HG03354 (cell line): ENCODE measurements around the gene VDAC2.
A peak's percentile ranks its signal among the peaks of the same experiment; 100 is the strongest.

ENCODE experiments used
- ATAC-seq: cut with Tn5 transposase; IDR thresholded peaks from one replicate; pipeline ENCODE4 v1.9.1; 2021; ENCODE audit warnings: mild to moderate bottlenecking; ENCODE audit not compliant: unreplicated experiment, poor library complexity, severe bottlenecking

The VDAC2 gene

DNA sequence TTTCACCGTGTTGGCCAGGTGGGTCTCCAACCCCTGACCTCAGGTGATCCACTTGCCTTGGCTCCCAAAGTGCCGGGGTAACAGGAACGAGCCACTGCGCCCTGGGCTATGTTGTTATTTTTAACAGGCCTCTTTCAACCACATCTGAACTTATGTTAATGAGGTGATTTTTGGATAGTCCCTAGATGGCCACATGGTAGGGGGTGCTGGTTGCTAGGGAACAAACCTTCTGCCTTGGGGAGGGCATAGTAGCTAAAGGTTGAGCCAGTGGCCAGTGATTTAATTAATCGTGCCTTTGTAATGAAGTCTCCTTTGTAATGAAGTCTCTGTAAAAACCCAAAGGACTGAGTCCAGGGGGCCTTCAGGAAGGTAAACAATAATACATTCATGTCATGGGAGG lies 16.1 kb downstream of the VDAC2 start:
- ATAC-seq: no peak

DNA sequence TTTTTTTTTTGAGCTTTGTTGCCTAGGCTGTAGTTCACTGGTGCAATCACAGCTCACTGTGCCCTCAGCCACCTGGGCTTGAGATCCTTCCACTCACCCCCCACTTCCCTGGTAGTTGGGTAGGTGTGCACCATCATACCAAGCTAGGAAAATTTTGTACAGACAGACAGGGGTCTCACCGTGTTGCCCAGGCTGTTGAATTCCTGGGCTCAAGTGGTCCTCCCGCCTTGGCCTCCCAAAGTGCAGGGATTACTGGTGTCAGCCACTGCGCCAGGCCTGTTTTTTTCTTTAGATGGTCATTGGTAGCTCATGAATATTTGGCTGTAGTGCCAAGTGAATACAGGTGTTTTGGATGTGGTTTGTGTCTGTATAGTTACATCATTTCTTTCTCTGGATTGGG lies 17.7 kb downstream of the VDAC2 start:
- ATAC-seq: no peak

DNA sequence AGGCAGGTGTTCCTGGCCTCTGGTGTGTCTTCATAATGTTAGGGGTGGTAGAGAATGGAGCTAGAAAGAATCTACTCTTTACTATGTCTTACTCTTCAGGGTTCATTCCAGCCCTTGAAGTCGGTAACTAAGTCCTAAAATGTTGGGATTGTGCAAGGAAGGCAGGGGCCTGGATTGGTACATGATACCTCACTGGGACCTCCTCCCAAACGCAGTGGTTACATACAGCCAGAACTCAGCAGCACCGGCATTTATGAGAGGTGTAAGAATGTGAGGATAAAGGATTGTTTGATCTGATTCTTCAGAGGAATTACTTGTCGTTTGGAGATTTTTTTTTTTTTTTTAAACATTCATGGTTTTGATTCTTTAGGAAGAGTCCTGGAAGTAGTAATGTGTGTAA lies 18.2 kb downstream of the VDAC2 start:
- ATAC-seq: no peak

DNA sequence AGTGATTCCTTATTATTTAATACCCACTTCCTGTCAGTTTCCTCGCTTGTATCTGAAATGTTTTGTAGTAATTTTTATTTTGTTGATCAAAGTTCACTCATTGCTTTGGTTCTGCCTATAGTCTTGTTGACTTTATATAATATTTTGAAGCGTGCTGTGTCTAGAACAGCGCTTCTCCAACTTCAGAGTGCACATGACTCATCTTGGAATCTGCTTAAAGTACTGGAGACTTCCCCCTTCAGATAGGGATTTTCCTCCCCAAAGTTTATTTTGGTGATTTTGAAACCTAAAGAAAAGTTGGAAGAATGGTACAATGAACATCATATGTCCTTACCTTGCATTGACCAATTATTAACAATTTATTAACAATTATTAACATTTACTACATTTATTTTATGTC lies 19.4 kb downstream of the VDAC2 start:
- ATAC-seq: no peak

DNA sequence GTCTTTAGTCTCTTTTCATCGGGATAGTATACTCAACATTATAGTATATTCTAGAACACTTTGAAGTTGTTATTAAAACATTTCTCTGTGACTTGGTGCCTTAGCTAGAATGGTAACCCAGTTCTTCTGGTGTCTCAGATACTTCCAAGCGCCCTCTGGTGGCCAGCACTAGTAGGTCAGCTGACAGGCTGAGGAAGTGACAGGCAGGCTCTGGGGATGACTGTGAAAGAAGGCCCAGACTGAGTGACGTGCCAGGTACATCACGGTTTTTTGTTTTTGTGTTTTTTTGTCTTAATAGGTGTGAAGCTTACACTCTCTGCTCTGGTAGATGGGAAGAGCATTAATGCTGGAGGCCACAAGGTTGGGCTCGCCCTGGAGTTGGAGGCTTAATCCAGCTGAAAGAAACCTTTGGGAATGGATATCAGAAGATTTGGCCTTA lies 20.0 kb downstream of the VDAC2 start:
- ATAC-seq: peak; percentile 37

DNA sequence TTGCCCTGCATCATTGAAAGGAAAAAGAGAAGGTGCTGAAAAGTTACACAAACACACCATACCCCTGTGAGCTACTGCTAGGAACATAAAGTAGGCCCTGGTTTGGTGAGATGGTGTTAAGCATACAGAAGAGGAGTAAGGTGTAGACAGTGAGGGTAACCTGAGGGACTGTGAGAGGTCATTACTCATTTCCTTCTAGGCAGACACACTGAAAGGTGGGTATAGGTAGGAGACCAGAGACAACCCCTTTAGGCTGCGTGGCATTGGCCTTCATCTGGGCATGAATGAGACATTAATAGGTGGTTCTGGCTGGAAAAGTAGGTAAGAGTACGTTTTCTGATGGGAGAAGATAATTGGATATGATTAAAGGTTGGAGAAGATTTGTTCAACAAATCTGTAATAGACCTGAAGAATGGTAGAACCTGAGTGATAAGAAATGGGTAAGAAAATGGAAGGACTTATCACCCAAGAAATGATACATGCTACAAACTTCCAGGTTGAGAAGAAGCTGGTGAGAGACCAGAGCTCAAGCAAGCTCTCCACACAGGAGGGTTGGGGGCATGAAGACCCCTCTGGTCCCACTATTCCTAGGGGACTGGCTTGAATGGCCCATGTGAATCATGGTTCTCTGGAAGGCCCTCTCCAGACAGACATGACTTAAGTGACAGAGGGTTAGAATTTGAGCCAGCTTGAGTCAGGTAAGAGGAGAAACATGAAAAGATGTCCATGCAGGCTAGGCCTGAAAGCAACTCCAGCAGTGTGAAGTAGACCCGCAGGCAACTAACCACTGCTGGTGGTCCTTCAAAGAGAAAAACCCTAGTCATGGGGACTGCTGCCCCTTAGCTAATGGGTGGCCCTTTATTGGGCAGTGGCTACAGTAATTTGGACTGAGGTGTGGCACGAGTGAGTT lies 21.3 kb downstream of the VDAC2 start:
- no peak for ATAC-seq

DNA sequence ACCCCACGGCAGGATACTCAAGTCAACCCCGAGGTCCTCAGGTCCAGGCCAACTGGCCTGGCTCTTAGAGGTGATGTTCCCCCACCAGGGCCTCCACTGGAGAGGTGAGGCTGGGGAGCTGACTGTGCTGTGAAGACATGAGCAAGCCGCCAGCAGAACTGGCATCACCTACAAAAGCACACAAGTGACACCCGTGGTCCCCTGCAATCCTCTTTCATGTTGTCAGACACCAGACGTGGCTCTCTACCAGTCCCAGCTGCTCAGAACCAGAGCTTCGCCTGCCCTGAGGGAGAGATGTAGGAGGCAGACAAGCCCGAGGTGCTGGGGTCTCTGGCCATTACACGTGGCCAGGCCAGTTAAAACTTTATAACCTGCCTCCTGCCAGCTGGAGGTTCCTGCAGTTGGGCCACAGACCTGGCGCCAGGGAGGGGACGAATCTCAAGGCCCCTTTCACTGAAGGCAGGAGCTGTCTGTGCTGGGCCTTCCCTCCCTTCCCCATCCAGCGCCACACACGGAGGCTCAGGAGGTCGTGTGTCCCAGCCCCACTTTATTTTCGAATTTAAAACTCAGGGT lies 22.9 kb downstream of the VDAC2 start:
- no peak for ATAC-seq

- peak; percentile 52 for ATAC-seq
Observed at GRCh38 chr10:75234017-75234682, 23.6 kb downstream of the VDAC2 start.

DNA sequence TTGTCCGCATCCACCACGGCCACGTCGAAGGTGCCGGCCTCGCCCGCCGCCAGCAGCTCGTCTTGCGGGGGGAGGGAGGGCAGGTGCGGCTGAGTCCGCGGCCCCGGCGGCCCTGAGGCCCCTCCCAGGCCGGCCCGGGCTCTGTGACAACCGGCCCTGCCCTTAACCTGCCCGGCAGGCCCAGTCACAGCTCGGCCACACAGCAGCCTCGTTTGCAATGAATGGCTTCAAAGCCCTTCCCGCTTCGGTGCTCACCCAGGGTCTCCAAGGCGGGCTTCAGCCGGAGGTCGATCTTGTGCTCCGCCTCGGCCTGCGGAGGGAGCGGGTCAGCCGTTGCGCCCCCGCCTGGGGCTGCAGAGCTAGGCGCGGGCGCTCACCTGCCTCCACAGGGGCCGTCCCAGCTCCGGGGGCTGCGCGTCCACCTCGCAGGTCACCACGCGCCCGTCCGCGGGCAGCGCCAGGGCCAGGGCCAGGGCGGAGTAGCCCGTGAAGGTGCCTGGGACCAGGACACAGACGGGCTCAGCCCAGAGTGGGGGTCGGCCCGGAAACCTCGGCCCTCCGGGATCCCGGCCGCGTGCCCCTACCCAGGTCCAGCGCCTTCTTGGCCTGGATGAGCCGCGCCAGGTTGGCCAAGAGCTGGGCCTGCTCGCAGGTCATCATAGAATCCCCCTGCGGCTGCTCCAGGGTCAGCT lies 24.2 kb downstream of the VDAC2 start:
- ATAC-seq: peak; percentile 5

DNA sequence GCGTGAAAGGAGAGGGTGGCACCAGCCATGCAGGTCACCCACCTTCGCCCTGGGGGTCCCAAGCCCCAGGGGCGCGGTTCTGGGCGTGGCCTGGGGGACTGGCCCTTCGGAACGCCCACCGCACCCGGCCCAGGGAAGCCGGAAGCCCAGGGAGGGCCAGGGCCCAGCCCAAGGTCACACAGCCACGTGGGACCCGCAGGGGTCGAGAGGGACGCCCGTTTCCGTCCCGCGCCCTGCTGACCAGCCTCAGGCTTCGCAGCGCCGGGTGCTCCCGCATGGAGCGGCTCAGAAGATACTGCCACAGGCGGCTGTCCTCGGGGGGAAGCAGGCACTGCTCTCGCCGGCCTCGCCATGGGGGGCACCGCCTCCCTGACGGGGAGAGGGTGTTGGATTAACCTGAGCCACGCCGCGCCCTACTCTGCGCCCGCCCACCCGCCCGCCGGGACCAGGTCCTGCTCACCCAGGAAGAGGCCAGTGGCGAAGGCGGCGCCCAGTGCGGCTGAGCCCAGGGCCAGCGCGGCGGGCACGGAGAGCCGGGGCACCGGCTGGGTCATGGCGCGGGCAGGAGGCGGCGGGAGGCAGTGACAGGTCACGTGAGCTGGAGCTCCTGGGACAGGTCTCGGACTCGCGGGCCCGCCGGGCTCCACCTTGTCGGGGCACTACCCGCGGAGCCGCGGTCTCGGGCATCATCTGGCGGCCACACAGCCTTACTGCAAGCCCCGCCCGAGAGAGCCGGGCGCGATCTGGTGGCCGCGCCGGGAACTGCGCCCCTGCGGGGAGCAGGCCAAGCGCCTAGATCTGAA lies 25.0 kb downstream of the VDAC2 start, which contains the start of gene COMTD1:
Gene COMTD1 (minus strand): TSS at position 583 of the 803 bp plus-strand sequence. CDS start 29 bp downstream, at position 554.
- peak; percentile 78 for ATAC-seq

DNA sequence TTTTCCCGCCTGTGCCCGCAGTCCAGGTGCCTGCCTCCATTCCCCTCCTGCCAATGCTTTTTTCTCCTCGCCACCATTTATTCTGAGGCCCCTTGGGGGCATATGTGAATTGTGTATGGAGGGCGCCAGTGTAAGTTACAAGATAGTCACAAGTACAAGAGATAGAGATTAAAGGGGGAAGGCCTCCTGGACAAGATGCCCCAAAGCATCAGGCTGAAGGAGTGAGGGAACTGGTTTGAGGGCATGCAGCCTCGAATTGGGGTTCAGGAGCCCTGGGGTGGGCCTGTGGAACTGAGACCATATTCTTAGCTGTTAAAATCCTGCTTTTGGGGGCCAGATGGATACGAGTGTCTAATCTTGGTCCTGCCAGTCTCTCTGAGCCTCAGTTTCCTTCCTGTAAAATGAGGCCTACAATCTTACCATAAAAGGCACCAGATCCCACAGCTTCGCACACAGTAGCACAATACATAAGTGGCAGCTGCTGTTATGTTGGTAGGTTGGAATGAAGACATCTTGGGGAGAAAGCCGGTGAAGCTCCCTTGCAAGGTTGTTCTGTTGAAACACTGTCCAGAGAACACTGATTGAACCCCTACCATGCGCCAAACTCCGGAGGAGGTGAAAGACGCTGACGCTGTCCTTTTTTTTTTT lies 25.7 kb downstream of the VDAC2 start:
- ATAC-seq: no peak

GRCh38 chr10:75238182-75239095 lies 27.8 kb downstream of the VDAC2 start:
- ATAC-seq: no peak

DNA sequence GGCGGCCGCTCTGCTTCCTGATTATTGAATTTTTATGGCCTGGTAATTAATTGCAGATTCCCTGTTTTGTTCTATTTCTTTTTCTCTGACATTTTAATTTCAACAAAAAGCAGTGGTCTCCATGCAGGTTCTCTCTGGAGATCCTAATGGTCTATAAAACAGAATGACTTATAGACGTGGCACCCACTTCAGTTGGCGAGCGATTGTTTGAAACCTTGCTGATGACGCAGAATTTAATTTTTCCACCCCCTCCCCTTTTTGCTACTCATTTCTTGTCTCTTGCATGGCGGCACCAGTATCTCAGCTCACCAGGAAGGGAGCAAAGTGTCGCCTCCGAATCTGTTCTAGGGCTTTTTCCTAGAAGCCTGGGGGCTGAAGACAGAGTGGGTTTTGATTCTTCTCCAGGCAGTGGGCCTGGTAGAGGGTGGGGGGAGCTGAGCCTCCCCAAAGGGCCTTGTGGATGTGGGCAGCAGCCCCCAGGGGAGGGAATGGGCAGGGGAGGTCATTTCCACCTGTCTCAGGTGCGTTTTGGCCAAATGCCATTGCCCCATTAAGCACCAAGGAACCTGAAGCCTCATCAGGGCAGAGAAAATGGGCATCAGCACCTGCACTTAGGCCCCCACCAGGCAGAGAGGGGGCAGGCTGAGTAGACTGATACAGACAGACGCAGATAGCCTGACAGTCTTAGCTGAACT lies 28.6 kb downstream of the VDAC2 start:
- no peak for ATAC-seq

- no peak for ATAC-seq
Observed at GRCh38 chr10:75240329-75241076, 29.9 kb downstream of the VDAC2 start.

- ATAC-seq: no peak
Observed at GRCh38 chr10:75243426-75243825, 32.8 kb downstream of the VDAC2 start.

- ATAC-seq: no peak
Observed at GRCh38 chr10:75244487-75245353, 34.1 kb downstream of the VDAC2 start.
